Bone marrow (tissue), 2 donors: ENCODE data around the gene PXK.
"Not testable (repeated sequence)": the region's sequence is repeated elsewhere in the genome, so short reads cannot be mapped to it uniquely, and the experiment has no call there.

Experiments used
- DNase-seq, 2 donors: peaks; one replicate each; lab custom pipeline; 2025; lab: John Stamatoyannopoulos, UW

Gene PXK

GRCh38 chr3:58419780-58420507 lies 87.3 kb downstream of the PXK start:
- no peak for DNase-seq

- no peak for DNase-seq
Measured at GRCh38 chr3:58421004-58421403, 88.3 kb downstream of the PXK start.

- DNase-seq: no peak
Measured at GRCh38 chr3:58422756-58423325, 90.1 kb downstream of the PXK start.

GRCh38 chr3:58424613-58425012 lies 91.9 kb downstream of the PXK start:
- DNase-seq: no peak

- DNase-seq: no peak
Measured at GRCh38 chr3:58425782-58426181, 93.1 kb downstream of the PXK start.

GRCh38 chr3:58427661-58428361 lies 95.1 kb downstream of the PXK start:
- DNase-seq: no peak

GRCh38 chr3:58429657-58430056 lies 97.0 kb downstream of the PXK start:
- no peak for DNase-seq

GRCh38 chr3:58432905-58433304 lies 100.2 kb downstream of the PXK start:
- no peak for DNase-seq

- peak; percentile 84 to 90 for DNase-seq
Measured at GRCh38 chr3:58433400-58434167, 100.9 kb downstream of the PXK start, which contains the start of gene PDHB. TSS of gene PDHB (minus strand) at chr3:58433832. CDS start at chr3:58433809, 23 bp downstream.

- DNase-seq: no peak
Measured at GRCh38 chr3:58434168-58434504, 101.4 kb downstream of the PXK start.

GRCh38 chr3:58434511-58434910 lies 101.8 kb downstream of the PXK start:
- no peak for DNase-seq

GRCh38 chr3:58434990-58435389 lies 102.3 kb downstream of the PXK start:
- DNase-seq: no peak

GRCh38 chr3:58437276-58437675 lies 104.6 kb downstream of the PXK start:
- DNase-seq: not testable (repeated sequence)

GRCh38 chr3:58440996-58441355 lies 108.3 kb downstream of the PXK start:
- DNase-seq: not testable (repeated sequence)

GRCh38 chr3:58441514-58442450 lies 109.1 kb downstream of the PXK start:
- DNase-seq: no peak

- no peak for DNase-seq
Measured at GRCh38 chr3:58452176-58452575, 119.5 kb downstream of the PXK start.

- DNase-seq: no peak
Measured at GRCh38 chr3:58459160-58459559, 126.5 kb downstream of the PXK start.

GRCh38 chr3:58462829-58463180 lies 130.1 kb downstream of the PXK start:
- DNase-seq: no peak

GRCh38 chr3:58463181-58463941 lies 130.7 kb downstream of the PXK start:
- peak; percentile 26 to 74 for DNase-seq

GRCh38 chr3:58463942-58464271 lies 131.2 kb downstream of the PXK start:
- DNase-seq: no peak

- no peak for DNase-seq
Measured at GRCh38 chr3:58464866-58465265, 132.2 kb downstream of the PXK start.
